Tibial nerve (tissue), 3 donors: ENCODE results near the gene RNASEL.

Experiments used
- CTCF ChIP-seq, 5 experiments: fragments of 200-600 bp in 3 of 5; fragments of 450-650 bp in 2 of 5; sonication (generic) in 3 of 5; IDR thresholded peaks; one replicate each; pipeline ENCODE4 v1.5.1; 2016 to 2019; ENCODE audit warnings: antibody characterized with exemption in 5 of 5, mild to moderate bottlenecking in 3 of 5, moderate library complexity in 2 of 5
- POLR2A ChIP-seq, 2 donors: fragments of 450-650 bp; IDR thresholded peaks; one replicate each; pipeline ENCODE4 v1.6.1; 2017; ENCODE audit warnings: antibody characterized with exemption in 2 of 2, mild to moderate bottlenecking in 2 of 2, moderate library complexity in 2 of 2

GRCh38 chr1:182600745-182601415 is 11.8 kb upstream of the RNASEL start:
- TF ChIP-seq CTCF (IDR thresholded peaks at IDR 0.05) (no peak), POLR2A (IDR thresholded peaks at IDR 0.05) (no peak)
